ENCODE results near the gene NRXN3. TPM values are rescaled to one million over a fixed set of nuclear protein-coding genes. Genes with fewer than 3 reads are reported as not detected.

The NRXN3 gene
- total and polyA plus RNA-seq, 11 donors = 0.19 to 2.2 (median 1.1) TPM

DNA sequence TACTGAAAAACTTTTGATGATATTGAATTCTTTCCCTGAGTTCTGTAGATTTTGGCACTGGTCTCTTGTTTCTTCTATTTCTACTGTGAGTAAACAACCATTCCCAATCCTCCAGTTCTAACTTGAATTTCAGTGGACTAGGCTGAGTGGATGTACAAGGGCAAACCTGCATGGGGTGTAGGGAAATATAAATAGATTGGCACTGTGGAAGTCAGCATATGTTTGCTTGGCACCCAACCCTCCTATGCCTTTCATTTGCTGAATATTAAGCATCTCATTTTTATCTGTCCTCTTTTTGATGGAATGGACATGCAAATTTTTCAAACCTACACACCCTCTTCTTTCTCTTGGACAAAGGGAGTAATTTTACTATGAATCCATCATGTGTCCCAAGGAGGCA is 1212.9 kb downstream of the NRXN3 start:
- no peaks in the 10 kb centered on the region for H3K36me3 ChIP-seq
- ATAC-seq (no peak), DNase-seq (no peak)
- no peaks in the 10 kb centered on the region for H3K4me1 ChIP-seq
- no peak overlapping the region for H3K4me3 ChIP-seq
- intact Hi-C loops (cut with DNase I) = no loop called here
- no peaks in the 10 kb centered on the region for H3K9me3 ChIP-seq
- TF ChIP-seq POLR2A (IDR thresholded peaks at IDR 0.05) = no peak
- TF ChIP-seq, protein P1, sequence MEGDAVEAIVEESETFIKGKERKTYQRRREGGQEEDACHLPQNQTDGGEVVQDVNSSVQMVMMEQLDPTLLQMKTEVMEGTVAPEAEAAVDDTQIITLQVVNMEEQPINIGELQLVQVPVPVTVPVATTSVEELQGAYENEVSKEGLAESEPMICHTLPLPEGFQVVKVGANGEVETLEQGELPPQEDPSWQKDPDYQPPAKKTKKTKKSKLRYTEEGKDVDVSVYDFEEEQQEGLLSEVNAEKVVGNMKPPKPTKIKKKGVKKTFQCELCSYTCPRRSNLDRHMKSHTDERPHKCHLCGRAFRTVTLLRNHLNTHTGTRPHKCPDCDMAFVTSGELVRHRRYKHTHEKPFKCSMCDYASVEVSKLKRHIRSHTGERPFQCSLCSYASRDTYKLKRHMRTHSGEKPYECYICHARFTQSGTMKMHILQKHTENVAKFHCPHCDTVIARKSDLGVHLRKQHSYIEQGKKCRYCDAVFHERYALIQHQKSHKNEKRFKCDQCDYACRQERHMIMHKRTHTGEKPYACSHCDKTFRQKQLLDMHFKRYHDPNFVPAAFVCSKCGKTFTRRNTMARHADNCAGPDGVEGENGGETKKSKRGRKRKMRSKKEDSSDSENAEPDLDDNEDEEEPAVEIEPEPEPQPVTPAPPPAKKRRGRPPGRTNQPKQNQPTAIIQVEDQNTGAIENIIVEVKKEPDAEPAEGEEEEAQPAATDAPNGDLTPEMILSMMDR (IDR thresholded peaks at IDR 0.05) = no peak
- no peaks in the 10 kb centered on the region for H3K27me3 ChIP-seq
- H3K27ac ChIP-seq = no peak overlapping the region

DNA sequence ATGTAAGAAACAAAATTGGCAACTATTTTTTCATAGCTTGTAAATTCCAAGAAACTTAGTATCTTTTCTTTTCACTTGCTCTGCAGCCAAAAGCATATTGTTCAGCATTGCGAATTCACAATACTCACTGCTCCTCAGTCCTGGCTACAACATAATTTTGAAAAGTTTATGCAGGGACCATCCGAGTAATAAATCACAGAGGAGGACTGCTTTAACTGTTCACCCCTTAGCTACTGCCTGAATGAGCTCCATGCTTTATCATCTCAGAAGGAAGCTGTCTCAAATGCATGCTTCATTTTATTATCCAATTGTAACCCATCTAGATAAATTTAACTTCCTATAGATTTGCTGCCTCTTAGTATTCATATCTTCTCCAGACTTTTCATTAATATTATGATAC is 1213.3 kb downstream of the NRXN3 start:
- ATAC-seq = no peak
- intact Hi-C loops (cut with DNase I) = no loop called here

DNA sequence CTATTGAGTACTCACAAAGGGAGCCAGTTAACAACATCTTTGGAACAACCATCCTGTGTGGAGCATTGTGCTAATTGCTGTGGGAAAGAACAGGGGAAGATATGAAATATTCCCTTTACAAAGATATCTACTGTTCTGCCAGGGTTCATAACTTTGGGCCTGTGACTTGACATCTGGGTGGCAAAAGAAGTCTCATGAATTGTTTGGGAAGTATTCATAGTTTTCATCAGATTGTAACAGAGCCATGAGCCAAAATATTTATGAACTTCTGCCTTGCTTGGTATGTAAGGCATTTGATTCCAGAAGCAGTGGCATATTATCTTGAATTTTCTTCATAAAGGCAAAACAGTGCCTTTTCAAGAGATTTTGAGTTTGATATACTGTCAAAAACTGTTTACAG is 1224.9 kb downstream of the NRXN3 start:
- H3K27me3 ChIP-seq = no peaks in the 10 kb centered on the region
- DNase-seq = no peak
- H3K9me3 ChIP-seq = no peaks in the 10 kb centered on the region
- H3K27ac ChIP-seq = no peak overlapping the region
- H3K4me1 ChIP-seq = no peaks in the 10 kb centered on the region
- no peak for ATAC-seq
- TF ChIP-seq, protein P1 (IDR thresholded peaks at IDR 0.05) = no peak
- TF ChIP-seq POLR2A (IDR thresholded peaks at IDR 0.05) = no peak
- intact Hi-C loops (cut with DNase I) = no loop called here
- no peak overlapping the region for H3K4me3 ChIP-seq
- no peaks in the 10 kb centered on the region for H3K36me3 ChIP-seq

More for the DNA sequence above, 1213.3 kb downstream of the NRXN3 start:
- Histone ChIP-seq H3K27me3 (no peaks in the 10 kb centered on the region), H3K36me3 (no peaks in the 10 kb centered on the region), H3K9me3 (no peaks in the 10 kb centered on the region), H3K4me3 (no peak overlapping the region), H3K27ac (no peak overlapping the region), H3K4me1 (no peaks in the 10 kb centered on the region)
- TF ChIP-seq POLR2A (IDR thresholded peaks at IDR 0.05) = no peak
- TF ChIP-seq, protein P1 (IDR thresholded peaks at IDR 0.05) = no peak
- 70 to 77% (median 71%) methylated on average over 2 of the region's 2 CpGs for WGBS, 4 donors
- no peak for DNase-seq

DNA sequence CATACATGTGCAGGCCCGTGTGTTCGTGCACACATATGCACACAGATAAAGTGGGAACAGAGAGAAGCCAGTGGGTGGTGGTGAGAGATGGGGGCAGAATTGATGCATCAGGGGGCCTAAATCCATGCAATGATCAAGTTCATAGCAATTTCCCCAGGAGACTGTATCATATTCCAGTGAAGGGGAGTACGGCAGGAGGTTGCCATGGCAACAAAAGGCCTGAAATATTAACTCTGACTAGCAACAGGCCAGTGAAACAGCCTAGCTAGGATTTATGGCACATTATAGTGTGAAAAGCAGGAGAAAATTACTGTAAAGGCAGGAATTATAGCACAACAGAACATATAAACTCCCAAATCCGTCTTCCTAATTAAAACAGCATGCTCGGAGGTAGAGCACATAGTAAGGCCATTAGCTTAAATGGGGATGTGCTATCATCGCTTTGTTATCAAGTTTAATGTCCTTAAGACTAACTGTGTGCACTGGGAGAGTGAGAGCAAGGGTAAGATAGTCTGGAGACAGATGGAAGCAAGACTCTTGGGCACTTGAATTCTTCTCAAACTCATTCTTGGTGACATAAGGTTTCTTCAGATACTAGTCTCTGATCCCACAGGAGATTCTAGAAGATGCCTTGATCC is 1234.8 kb downstream of the NRXN3 start:
- Histone ChIP-seq H3K9me3 (peaks cover 0 to 3% (median 0%) of the 10 kb centered on the region in 12 donors), H3K36me3 (no peaks in the 10 kb centered on the region), H3K4me1 (no peaks in the 10 kb centered on the region), H3K27me3 (no peaks in the 10 kb centered on the region), H3K27ac (no peak overlapping the region), H3K4me3 (no peak overlapping the region)
- intact Hi-C loops (cut with DNase I) = no loop called here
- no peak for ATAC-seq
- no peak for DNase-seq
- TF ChIP-seq, protein P1 (IDR thresholded peaks at IDR 0.05) = no peak
- no peak for TF ChIP-seq POLR2A (IDR thresholded peaks at IDR 0.05)
- WGBS, 4 donors = 68 to 81% (median 74%) methylated on average over 6 of the region's 6 CpGs

Data from heart left ventricle (tissue), 16 donors.